Neutrophil (primary cell): Measurements from ENCODE around the gene BTNL2.

Experiments
- H3K27ac ChIP-seq: fragments of 200-600 bp; sonication (generic); 2 replicates; pipeline ENCODE4 v1.5.1; 2016; ENCODE audit warnings: mild to moderate bottlenecking, moderate library complexity
- H3K27me3 ChIP-seq: fragments of 200-600 bp; sonication (generic); 2 replicates; pipeline ENCODE4 v1.6.0; 2016; ENCODE audit warnings: mild to moderate bottlenecking
- H3K36me3 ChIP-seq: fragments of 200-600 bp; sonication (generic); 2 replicates; pipeline ENCODE4 v1.5.1; 2017
- H3K4me1 ChIP-seq, 2 experiments: fragments of 200-600 bp in 1 of 2; sonication (generic) in 1 of 2; 1 replicate in 1 of 2; 2 replicates in 1 of 2; pipeline versions ENCODE4 v1.5.1 to v1.6.1; 2013 to 2016; ENCODE audit warnings: low read depth in 1 of 2, low read length in 1 of 2, mild to moderate bottlenecking in 1 of 2, moderate library complexity in 1 of 2; ENCODE audit not compliant: control insufficient read depth in 1 of 2, insufficient read depth in 1 of 2
- H3K4me3 ChIP-seq, 2 experiments: fragments of 200-600 bp in 1 of 2; sonication (generic) in 1 of 2; 1 replicate in 1 of 2; 2 replicates in 1 of 2; pipeline ENCODE4 v1.5.1; 2013 to 2016; ENCODE audit warnings: low read depth in 1 of 2, low read length in 1 of 2, mild to moderate bottlenecking in 1 of 2, moderate library complexity in 1 of 2
- H3K9me3 ChIP-seq: fragments of 200-600 bp; sonication (generic); 2 replicates; pipeline ENCODE4 v1.5.1; 2016
- TF ChIP-seq, protein P1 (sequence below): fragments of 200-600 bp; sonication (generic); IDR thresholded peaks from 2 replicates; pipeline ENCODE4 v1.5.1; 2016; ENCODE audit warnings: antibody characterized with exemption

BTNL2 gene

DNA sequence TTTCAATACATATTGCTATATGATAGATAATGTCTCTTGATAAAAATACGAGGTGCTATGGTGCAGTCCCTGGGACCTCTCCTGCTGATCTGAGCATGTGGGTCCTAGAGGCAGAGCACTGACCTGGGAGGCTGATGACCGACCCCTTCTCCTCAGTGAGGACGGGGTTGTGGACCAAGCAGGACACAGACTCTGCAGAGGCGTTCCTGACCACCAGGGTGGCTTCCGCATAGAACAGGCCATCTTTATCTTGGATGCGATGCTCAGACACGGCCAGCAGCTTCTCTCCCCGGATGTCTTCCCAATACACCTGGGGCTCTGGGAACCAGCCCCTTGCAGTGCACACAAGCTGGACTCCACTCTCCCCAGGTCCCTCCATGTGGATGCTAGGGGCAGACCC, 4.2 kb downstream of the BTNL2 start:
- no peaks in the 10 kb centered on the region for H3K9me3 ChIP-seq
- no peaks in the 10 kb centered on the region for H3K4me1 ChIP-seq
- no peak overlapping the region for H3K4me3 ChIP-seq
- TF ChIP-seq, protein P1, sequence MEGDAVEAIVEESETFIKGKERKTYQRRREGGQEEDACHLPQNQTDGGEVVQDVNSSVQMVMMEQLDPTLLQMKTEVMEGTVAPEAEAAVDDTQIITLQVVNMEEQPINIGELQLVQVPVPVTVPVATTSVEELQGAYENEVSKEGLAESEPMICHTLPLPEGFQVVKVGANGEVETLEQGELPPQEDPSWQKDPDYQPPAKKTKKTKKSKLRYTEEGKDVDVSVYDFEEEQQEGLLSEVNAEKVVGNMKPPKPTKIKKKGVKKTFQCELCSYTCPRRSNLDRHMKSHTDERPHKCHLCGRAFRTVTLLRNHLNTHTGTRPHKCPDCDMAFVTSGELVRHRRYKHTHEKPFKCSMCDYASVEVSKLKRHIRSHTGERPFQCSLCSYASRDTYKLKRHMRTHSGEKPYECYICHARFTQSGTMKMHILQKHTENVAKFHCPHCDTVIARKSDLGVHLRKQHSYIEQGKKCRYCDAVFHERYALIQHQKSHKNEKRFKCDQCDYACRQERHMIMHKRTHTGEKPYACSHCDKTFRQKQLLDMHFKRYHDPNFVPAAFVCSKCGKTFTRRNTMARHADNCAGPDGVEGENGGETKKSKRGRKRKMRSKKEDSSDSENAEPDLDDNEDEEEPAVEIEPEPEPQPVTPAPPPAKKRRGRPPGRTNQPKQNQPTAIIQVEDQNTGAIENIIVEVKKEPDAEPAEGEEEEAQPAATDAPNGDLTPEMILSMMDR: no peak
- H3K27ac ChIP-seq: no peak overlapping the region
- peaks cover 40% of the 10 kb centered on the region for H3K27me3 ChIP-seq
- H3K36me3 ChIP-seq: no peaks in the 10 kb centered on the region

DNA sequence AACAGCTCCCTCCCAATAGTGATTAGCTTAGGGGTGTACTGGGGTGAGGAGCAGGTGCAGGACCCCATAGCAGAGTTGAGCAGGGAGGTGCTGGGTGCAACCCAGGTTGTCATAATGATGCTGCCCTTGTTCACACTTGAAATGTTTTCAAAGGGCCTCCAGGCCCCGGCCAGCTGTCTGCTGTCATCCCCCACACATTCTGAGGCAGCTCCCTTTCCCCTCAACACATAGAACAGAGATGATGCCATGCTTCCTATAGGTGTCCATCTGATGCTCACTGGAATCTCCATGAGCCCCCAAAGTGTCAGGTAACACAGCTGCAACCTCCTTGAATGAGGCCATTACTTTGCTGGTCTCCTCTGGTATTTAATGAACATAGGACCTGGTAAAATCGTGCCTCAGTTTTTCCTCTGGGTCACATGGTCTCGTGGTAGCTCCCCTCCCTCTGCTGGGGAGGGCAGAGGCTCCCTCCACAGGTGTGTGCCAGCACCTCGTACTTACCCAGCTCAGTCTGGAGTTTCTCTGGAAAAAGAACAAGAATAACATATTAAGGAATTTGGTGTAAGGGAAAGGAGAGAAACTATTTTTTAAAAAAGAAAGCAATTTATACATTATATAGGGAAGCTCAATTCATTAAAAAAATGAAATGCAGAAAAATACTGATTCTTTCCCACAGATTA, 5.6 kb downstream of the BTNL2 start:
- no peaks in the 10 kb centered on the region for H3K36me3 ChIP-seq
- TF ChIP-seq, protein P1: no peak

DNA sequence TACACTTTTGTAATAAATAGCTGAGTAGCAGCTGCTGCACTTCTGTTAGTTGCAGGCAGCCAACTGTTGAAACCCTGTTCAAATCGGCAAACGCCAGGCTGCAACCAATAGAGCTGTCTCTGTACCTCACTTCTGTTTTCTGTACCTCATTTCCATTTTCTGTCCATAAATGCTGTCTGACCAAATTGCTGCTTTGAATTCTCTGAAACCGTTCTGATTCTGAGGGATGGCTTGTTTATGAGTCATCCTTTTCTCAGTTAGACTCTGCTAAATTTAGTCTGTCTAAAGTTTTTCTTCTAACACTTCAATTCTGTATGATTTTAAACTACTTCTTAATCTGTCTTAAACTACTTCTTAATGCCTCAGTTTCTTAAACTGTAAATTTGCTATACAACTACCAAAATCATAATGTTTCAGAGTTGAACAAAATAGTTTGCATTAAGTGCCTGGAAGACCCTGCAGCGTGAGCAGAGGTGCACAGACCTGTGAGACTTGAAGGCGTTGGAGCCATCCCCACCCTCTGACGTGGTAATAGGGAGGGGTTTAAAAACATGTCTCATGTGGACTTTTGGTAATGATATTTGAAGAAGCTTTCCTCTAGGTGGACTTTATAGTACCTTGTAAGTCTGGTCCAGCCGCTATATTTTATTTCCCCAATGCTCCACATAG, 9.6 kb downstream of the BTNL2 start:
- Histone ChIP-seq H3K4me3 (no peak overlapping the region), H3K4me1 (no peaks in the 10 kb centered on the region), H3K36me3 (no peaks in the 10 kb centered on the region), H3K9me3 (no peaks in the 10 kb centered on the region), H3K27me3 (peaks cover 21% of the 10 kb centered on the region), H3K27ac (no peak overlapping the region)
- TF ChIP-seq, protein P1: no peak

More for the DNA sequence above, 5.6 kb downstream of the BTNL2 start:
- Histone ChIP-seq H3K4me1 (no peaks in the 10 kb centered on the region), H3K27ac (no peak overlapping the region), H3K9me3 (no peaks in the 10 kb centered on the region), H3K4me3 (no peak overlapping the region), H3K27me3 (peaks cover 28% of the 10 kb centered on the region)

DNA sequence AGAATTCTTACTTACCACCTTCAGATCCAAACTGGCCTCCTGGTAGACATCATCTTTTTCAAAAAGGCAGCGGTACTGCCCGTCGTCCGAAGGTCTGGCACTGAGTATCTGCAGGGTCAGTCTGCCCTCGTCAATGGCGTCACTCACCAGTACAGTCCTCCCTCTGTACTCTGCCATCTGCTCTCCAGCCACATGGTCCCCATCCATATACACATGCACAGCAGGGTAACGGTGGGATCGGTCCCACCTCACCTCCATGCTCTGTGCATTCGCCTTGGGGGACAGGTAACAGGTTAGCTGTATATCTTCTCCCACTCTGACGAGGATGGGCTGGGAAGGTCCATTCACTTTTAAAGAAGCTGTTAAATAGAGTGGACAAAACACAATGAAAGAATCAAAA, 11.0 kb downstream of the BTNL2 start:
- TF ChIP-seq, protein P1: no peak
- H3K4me3 ChIP-seq: no peak overlapping the region

DNA sequence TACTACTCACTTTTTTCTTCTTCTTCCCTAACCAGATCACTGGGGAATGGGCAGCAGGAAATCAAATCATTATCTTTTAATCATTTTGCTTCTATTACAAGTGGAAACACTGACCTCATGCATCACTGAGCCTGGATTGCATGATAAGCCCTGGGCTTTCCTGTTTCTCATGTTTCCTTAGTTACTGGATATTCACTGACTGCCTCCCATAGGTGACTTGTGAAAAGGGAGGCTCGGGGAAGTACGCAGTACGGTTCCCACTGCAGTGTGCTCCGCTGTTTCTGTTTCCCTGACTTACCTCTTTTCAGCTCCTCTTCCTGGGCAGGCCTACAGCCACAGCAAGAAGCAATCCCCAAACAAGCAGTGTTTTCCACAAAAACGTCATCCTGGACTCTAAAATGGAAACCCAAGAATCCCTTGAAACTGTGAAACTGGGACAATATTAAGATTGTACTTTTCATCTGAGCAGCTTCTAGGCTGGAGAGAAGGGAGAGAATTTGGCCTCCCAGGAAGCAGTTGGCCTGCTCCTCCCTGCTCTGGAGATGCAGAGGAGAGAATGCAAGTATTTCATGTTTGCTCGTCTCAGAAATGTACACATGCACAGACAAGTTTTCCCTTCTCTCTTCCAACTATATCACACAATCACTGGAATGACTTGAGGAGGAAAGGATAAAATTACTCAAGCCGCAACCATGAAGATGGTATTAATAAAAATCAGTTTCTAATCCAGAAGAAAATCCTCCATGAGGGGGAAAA, 13.1 kb downstream of the BTNL2 start:
- Histone ChIP-seq H3K4me1 (no peaks in the 10 kb centered on the region), H3K9me3 (no peaks in the 10 kb centered on the region), H3K36me3 (no peaks in the 10 kb centered on the region), H3K4me3 (no peak overlapping the region), H3K27ac (no peak overlapping the region), H3K27me3 (peaks cover 26% of the 10 kb centered on the region)
- TF ChIP-seq, protein P1: no peak

More for the DNA sequence above, 11.0 kb downstream of the BTNL2 start:
- Histone ChIP-seq H3K36me3 (no peaks in the 10 kb centered on the region), H3K4me1 (no peaks in the 10 kb centered on the region), H3K9me3 (no peaks in the 10 kb centered on the region), H3K27ac (no peak overlapping the region), H3K27me3 (peaks cover 21% of the 10 kb centered on the region)
